ENCODE data around the gene HNRNPAB. TPM values are rescaled to one million over a fixed set of nuclear protein-coding genes. Genes with fewer than 3 reads are reported as not detected.

The HNRNPAB gene
- 85.6 TPM for total RNA-seq
- long read RNA-seq, transcript HNRNPAB-202 (8 exons, 1,796 nt): major isoform, 6 of 16 reads
- long read RNA-seq, partial matches to known transcripts: 3 of 16 reads
- long read RNA-seq, other reads (novel, unspliced or antisense): 0 of 16 reads

- peak; percentile 96 for DNase-seq (ENCODE audit: missing footprints)
- intact Hi-C loops (cut with DNase I): no loop called here
- peak; percentile 95 for ATAC-seq
Observed at GRCh38 chr5:178204182-178204934, at the start of gene HNRNPAB. Gene HNRNPAB, plus strand, starts transcription at chr5:178204533. Its CDS starts 305 bp downstream, at chr5:178204838.

- intact Hi-C loops (cut with DNase I): no loop called here
- DNase-seq (ENCODE audit: missing footprints): no peak
- ATAC-seq: no peak
Observed at GRCh38 chr5:178155065-178155464, 49.3 kb upstream of the HNRNPAB start.

DNA sequence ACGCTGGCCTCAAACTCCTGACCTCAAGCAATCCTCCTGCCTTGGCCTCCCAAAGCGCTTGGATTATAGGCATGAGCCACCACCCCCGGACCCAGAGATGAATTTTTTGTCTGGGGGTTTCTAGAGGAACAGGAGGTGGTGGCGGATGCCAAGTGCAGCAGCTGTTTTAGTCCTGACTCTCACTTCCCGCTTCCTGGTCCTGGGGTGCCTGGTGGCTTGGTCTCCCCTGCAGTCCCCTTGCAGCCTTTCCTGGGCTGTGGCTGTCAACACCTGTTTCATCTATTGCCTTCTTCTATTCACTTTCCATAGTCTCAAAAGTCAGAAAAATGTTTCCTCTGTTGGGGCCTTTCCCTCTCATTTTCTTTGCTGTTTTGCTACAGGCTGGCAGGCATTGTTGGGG, 44.2 kb upstream of the HNRNPAB start:
- ATAC-seq: no peak
- no peak for DNase-seq (ENCODE audit: missing footprints)
- intact Hi-C loops (cut with DNase I): no loop called here

DNA sequence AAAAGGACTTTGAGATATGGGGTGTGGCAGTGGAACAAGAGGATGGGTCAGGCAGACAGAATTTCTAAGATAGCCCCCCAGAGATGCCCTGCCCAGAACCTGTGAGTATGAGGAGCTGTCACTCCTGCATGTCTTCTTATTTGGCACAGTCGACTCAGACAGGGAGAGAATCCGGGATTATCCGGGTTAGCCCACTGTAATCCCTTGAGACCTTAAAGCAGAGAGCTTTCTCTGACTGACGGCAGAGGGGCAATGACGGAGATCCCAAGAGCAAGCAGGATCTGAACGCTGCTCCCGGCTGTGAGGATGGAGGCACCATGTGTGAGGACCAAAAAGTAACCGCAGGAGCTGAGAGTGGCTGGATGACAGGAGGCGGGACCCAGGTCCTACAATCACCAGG, 41.9 kb upstream of the HNRNPAB start:
- ATAC-seq (no peak), DNase-seq (ENCODE audit: missing footprints) (no peak)
- intact Hi-C loops (cut with DNase I): no loop called here

DNA sequence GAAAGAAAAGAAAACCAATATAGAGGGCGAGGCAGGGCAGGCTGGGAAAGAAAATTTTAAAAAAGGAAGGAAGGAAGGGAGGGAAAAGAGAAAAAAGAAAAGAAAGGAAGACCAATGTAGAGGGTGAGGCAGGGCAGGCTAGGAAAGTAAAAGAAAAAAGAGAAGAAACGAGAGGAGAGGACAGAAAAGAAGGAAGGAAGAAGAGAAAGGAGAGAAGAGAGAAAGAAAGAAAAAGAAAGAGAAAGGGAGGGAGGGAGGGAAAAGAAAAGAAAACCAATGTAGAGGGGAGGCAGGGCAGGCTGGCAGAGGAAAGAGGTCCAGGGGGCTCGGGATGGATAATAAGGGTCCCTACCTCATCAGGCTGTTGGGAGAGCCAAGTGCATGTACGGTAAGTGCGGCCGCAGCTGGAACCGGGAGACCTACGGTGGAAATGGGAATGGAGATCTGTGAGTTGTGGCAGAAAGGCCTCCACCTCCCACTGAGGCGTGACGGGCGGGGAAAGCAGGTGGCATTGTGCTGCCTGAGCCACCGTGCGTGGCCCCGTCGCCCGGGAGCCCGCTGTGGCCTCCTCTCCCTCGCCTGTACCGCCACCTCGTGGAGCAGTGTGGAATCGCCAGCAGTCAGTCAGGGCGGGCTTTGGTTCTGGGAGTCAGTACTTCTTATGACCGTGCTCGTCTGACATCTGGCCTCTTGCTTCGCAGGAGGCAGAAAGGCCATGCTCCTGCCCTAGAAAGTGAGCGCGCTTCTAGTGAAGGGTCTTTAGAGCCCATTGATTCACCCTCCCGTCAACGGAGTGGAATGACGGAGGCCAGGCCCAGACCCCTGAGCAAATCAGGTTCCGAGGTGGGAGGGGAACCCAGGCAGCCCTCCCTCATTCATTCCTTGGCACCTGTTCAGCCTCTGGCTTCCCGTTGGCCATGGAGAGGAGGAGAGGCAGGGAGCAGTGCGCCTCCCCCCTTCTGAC, 40.3 kb upstream of the HNRNPAB start:
- peak; percentile 91 for ATAC-seq
- DNase-seq (ENCODE audit: missing footprints): peak; percentile 93
- intact Hi-C loops (cut with DNase I): loop anchor here (1.0 kb wide), 1 partner anchor 88 kb away; no protein-coding TSS in a partner anchor

DNA sequence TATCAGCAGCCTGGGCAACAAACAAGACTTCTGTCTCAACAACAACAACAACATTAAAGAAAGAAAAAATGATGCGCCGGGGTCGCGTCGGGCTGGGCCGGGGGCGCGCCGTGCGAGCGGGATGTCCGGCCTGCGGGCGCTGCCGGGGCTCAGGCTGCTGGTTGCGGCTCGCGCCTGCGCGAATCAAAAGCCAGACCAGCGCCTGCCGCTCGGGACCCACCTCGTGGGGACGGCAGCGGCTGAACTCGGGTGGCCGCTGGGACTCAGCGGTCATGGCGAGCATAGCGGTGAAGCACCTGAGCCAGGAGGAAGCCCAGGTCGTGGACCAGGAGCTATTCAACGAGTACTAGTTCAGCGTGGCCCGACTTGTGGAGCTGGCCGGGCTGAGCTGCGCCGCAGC, 38.8 kb upstream of the HNRNPAB start:
- no peak for ATAC-seq
- intact Hi-C loops (cut with DNase I): no loop called here
- DNase-seq (ENCODE audit: missing footprints): no peak

DNA sequence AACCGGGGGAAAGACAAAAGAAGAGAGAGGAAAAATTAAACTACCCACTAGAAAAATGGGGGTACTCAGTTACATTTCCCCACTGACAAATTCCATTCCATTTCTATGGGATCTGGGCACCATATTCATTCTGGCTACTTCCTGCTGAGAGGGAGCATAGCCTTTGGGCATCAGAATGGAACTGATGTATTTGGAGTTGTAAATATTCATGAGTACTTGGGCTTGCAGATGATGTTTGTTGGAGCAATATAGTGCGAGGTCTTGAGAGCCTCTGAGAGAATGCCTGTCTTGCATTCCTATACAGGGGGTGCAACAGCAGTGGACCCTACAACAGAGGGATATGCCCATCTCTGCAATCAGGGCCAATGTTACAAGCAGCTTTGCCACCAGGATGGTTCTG, 33.9 kb upstream of the HNRNPAB start:
- DNase-seq (ENCODE audit: missing footprints) (no peak), ATAC-seq (no peak)
- intact Hi-C loops (cut with DNase I): no loop called here

- DNase-seq (ENCODE audit: missing footprints) (no peak), ATAC-seq (no peak)
- intact Hi-C loops (cut with DNase I): no loop called here
Observed at GRCh38 chr5:178174456-178174855, 29.9 kb upstream of the HNRNPAB start.

GRCh38 chr5:178176791-178177190, 27.5 kb upstream of the HNRNPAB start:
- no peak for DNase-seq (ENCODE audit: missing footprints)
- intact Hi-C loops (cut with DNase I): no loop called here
- no peak for ATAC-seq

- intact Hi-C loops (cut with DNase I): no loop called here
- no peak for DNase-seq (ENCODE audit: missing footprints)
- ATAC-seq: no peak
Observed at GRCh38 chr5:178177569-178177968, 26.8 kb upstream of the HNRNPAB start.

DNA sequence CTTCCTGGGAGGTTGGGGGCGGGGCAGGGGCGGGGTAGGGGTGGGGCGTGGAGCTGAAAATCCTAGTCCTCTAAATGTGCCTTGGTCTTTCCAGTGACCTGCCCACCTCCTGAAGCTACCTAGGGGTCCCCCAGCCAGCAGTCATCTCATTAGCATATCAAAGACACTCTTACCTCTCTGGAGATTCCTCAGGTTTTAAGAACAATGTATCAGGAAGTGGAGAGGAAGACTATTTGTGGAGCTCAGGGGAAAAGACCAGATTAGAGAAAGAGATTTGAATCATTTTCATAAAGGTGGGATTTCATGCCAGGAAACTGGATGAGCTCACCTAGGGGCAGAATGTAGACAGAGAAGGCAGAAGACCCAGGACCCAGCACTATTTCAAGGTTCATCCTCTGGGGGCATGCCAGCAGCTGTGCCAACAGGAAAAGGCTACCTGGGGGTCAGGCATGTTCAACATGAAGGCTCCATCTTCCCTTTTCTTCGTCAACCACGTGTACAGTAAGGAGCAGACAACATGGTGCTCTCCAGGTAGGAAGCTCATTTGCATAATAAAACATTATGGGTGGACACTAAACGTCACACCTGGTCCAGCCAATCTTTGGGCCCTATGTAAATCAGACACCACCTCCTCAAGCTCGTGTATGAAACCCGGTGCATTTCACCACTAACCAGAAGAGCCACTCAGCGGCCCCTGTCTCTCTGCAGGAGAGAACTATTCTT, 24.0 kb upstream of the HNRNPAB start:
- DNase-seq (ENCODE audit: missing footprints) (no peak), ATAC-seq (no peak)
- intact Hi-C loops (cut with DNase I): no loop called here

DNA sequence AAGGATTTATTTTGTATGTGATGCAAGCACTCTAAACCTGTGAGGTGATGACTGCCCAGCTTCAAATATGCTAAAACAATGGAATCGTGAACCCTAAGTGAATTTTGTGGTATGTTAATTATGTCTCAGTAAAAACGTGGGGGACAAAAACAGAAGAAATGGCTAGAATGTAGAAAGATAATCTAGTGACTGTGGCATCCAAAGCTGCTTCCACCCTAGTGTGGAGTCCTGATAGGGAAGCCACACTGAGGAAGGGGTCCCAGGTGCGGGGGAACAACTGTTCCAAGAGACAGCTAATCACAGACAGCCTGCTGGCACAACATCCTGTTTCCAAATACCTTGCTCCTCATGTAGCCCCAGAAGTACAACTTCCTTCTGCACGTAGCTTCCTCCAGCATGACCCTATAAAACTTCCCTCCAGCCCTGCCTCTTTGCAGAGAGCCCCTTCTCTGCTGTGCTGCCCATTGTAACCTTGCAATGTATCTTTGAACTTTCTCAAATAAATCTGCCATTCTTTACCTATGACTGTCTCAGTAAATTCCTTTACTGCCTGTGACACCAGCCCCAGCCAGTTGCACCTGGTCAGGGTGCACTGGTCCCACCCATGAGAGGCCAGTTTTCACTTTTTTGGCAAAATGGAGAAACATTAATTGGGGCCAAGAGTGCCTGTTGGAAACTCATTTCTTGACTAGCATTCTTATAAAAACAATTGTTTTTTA, 22.0 kb upstream of the HNRNPAB start:
- ATAC-seq: no peak

GRCh38 chr5:178186427-178186826, 17.9 kb upstream of the HNRNPAB start:
- intact Hi-C loops (cut with DNase I): no loop called here
- DNase-seq (ENCODE audit: missing footprints) (no peak), ATAC-seq (no peak)

More for the DNA sequence above, 22.0 kb upstream of the HNRNPAB start:
- intact Hi-C loops (cut with DNase I): no loop called here
- DNase-seq (ENCODE audit: missing footprints): no peak

- no peak for DNase-seq (ENCODE audit: missing footprints)
- intact Hi-C loops (cut with DNase I): no loop called here
Observed at GRCh38 chr5:178187014-178187413, 17.3 kb upstream of the HNRNPAB start, which contains the start of gene GMCL2. Gene GMCL2, minus strand, starts transcription at chr5:178187371. Its CDS starts 72 bp downstream, at chr5:178187299.

GRCh38 chr5:178189433-178189832, 14.9 kb upstream of the HNRNPAB start:
- intact Hi-C loops (cut with DNase I): no loop called here
- DNase-seq (ENCODE audit: missing footprints) (no peak), ATAC-seq (no peak)

More at GRCh38 chr5:178187014-178187413, 17.3 kb upstream of the HNRNPAB start, which contains the start of gene GMCL2:
- ATAC-seq: no peak

DNA sequence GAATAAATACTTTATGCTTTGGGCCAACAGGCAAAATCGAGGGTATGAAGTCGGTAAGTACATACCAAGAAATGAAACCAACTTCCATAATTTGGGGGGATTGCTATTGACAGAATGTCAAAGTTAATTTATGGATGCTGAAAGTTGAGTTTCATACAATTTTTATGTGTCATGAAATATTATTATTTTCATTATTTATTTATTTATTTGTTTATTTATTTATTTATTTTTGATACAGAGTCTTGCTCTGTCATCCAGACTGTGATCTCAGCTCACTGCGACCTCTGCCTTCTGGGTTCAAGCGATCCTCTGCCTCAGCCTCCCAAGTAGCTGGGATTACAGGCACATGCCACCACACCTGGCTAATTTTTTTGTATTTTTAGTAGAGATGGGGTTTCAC, 12.7 kb upstream of the HNRNPAB start:
- intact Hi-C loops (cut with DNase I): no loop called here
- no peak for ATAC-seq
- DNase-seq (ENCODE audit: missing footprints): no peak

GRCh38 chr5:178192244-178192643, 12.1 kb upstream of the HNRNPAB start:
- ATAC-seq (no peak), DNase-seq (ENCODE audit: missing footprints) (no peak)
- intact Hi-C loops (cut with DNase I): no loop called here

DNA sequence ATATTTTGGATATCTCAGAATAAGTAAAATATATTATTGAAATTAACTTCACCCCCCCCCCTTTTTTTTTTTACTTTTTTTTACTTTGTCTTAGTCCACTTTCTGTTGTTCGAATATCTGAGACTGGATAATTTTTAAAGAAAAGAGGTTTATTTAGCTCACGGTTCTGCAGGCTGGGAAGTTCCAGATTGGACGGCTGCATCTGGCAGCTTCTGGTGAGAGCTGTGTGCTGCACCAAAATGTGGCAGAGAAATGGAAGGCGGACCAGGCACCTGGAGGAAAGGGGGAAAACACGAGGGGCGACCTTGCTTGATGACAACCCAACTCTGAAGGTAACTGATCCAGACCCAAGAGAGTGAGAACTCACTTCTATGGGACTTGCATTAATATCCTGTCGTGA, 11.5 kb upstream of the HNRNPAB start:
- DNase-seq (ENCODE audit: missing footprints) (no peak), ATAC-seq (no peak)
- intact Hi-C loops (cut with DNase I): no loop called here
